ENCODE results near the gene CHCHD5. TPM values are rescaled to one million over a fixed set of nuclear protein-coding genes. Genes with fewer than 3 reads are reported as not detected.

The CHCHD5 gene
- total RNA-seq, 1 experiment from 2014 or later = 56.0 TPM

- no peaks in the 10 kb centered on the region for H3K27me3 ChIP-seq (replicated peaks; ENCODE audit: control insufficient read depth, insufficient read depth, low read length)
- H3K4me3 ChIP-seq (ENCODE audit: low read depth, low read length) = no peak overlapping the region
- no TSS peak for BruUV-seq (replicated peaks)
- H3K9me3 ChIP-seq = no peaks in the 10 kb centered on the region; the same call in 1 of the 2 replicates
- H3K4me1 ChIP-seq = peaks cover 5% of the 10 kb centered on the region
- no peaks in the 10 kb centered on the region for H3K9me3 Mint-ChIP-seq (ENCODE audit: unreplicated experiment)
- no peaks in the 10 kb centered on the region for H3K36me3 Mint-ChIP-seq (ENCODE audit: insufficient read depth, unreplicated experiment)
- no peaks in the 10 kb centered on the region; the same call in 1 of the 2 replicates for H3K36me3 ChIP-seq (ENCODE audit: control insufficient read depth, insufficient read depth, low read length)
- no peak for TF ChIP-seq CTCF (IDR thresholded peaks at IDR 0.05; ENCODE audit: insufficient read depth in 1 of 2, low read depth in 1 of 2, low read length in 1 of 2, severe bottlenecking in 1 of 2, unreplicated experiment in 1 of 2)
- POLR2A ChIA-PET = no interaction called here
- peaks cover 13% of the 10 kb centered on the region for H3K4me1 Mint-ChIP-seq (ENCODE audit: low read depth, unreplicated experiment)
- CTCF ChIA-PET = interaction anchor here (0.7 kb wide), 1 partner anchor 92 kb away, joined by 3 read pairs; no protein-coding TSS in a partner anchor
- intact Hi-C loops (cut with micrococcal nuclease; ENCODE audit: unreplicated experiment) = loop anchor here (5.0 kb wide), 1 partner anchor 532 kb away; no protein-coding TSS in a partner anchor
- H3K27ac Mint-ChIP-seq (ENCODE audit: unreplicated experiment) = no peak overlapping the region
- no peaks in the 10 kb centered on the region for H3K27me3 Mint-ChIP-seq (ENCODE audit: insufficient read depth, unreplicated experiment)
- no peak overlapping the region for H3K4me3 Mint-ChIP-seq (ENCODE audit: unreplicated experiment)
- DNase-seq = no peak
Measured at GRCh38 chr2:112634874-112635157, 50.4 kb downstream of the CHCHD5 start.

DNA sequence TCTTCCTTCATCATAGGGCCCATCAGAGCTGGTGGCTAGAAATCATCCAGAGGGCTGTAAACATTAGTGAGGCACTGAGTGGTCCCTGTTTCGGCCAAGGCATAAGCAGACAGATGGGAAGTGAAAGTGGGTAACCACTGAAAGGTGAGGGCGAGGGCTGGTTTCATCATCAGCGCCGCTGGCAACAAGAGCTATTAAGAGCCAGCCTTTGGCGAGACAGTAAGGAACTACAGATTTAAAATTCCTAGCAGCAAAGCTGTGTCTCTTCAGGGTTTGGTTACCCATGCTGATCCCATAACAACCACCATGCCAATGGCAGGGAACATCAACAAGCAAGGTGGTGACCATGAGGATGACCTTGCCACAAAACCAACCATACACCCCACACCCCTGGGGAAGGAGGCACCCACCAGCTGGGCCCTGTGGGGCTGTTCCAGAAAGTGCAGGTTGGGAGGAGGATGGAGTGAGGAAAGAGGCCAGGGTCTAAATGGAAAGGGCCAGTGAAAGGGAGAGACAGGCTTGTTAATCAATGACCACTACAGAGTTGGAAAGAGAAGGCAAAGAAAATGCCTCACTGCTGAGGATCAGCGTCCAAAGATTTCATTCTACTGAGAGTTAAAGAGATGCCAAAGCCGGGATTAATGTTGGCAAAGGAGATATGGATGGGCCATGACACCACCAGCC, 52.3 kb downstream of the CHCHD5 start:
- no peaks in the 10 kb centered on the region for H3K27me3 Mint-ChIP-seq (ENCODE audit: insufficient read depth, unreplicated experiment)
- TF ChIP-seq CTCF (IDR thresholded peaks at IDR 0.05; ENCODE audit: insufficient read depth in 1 of 2, low read depth in 1 of 2, low read length in 1 of 2, severe bottlenecking in 1 of 2, unreplicated experiment in 1 of 2) = no peak
- H3K9me3 Mint-ChIP-seq (ENCODE audit: unreplicated experiment) = no peaks in the 10 kb centered on the region
- no peaks in the 10 kb centered on the region for H3K36me3 Mint-ChIP-seq (ENCODE audit: insufficient read depth, unreplicated experiment)
- no peaks in the 10 kb centered on the region; the same call in 1 of the 2 replicates for H3K9me3 ChIP-seq
- no peak overlapping the region for H3K27ac Mint-ChIP-seq (ENCODE audit: unreplicated experiment)
- H3K4me1 ChIP-seq = peaks cover 5% of the 10 kb centered on the region; the same call in 1 of the 2 replicates
- no peak overlapping the region for H3K4me3 ChIP-seq (ENCODE audit: low read depth, low read length)
- no peaks in the 10 kb centered on the region for H3K27me3 ChIP-seq (replicated peaks; ENCODE audit: control insufficient read depth, insufficient read depth, low read length)
- ChIA-PET CTCF (no interaction called here), POLR2A (no interaction called here)
- H3K4me3 Mint-ChIP-seq (ENCODE audit: unreplicated experiment) = no peak overlapping the region
- BruUV-seq (replicated peaks) = no TSS peak
- no peaks in the 10 kb centered on the region; the same call in 1 of the 2 replicates for H3K36me3 ChIP-seq (ENCODE audit: control insufficient read depth, insufficient read depth, low read length)
- intact Hi-C loops (cut with micrococcal nuclease; ENCODE audit: unreplicated experiment) = no loop called here
- peaks cover 3% of the 10 kb centered on the region for H3K4me1 Mint-ChIP-seq (ENCODE audit: low read depth, unreplicated experiment)
- DNase-seq = no peak

GRCh38 chr2:112637289-112637660, 52.9 kb downstream of the CHCHD5 start:
- ChIA-PET CTCF (no interaction called here), POLR2A (no interaction called here)
- no peak for DNase-seq
- Histone ChIP-seq H3K27me3 (replicated peaks; ENCODE audit: control insufficient read depth, insufficient read depth, low read length) (no peaks in the 10 kb centered on the region), H3K4me1 (peaks cover 5% of the 10 kb centered on the region; the same call in 1 of the 2 replicates), H3K36me3 (ENCODE audit: control insufficient read depth, insufficient read depth, low read length) (no peaks in the 10 kb centered on the region; the same call in 1 of the 2 replicates), H3K9me3 (no peaks in the 10 kb centered on the region; the same call in 1 of the 2 replicates), H3K4me3 (ENCODE audit: low read depth, low read length) (no peak overlapping the region)
- no peaks in the 10 kb centered on the region for H3K27me3 Mint-ChIP-seq (ENCODE audit: insufficient read depth, unreplicated experiment)
- H3K9me3 Mint-ChIP-seq (ENCODE audit: unreplicated experiment) = no peaks in the 10 kb centered on the region
- H3K36me3 Mint-ChIP-seq (ENCODE audit: insufficient read depth, unreplicated experiment) = no peaks in the 10 kb centered on the region
- BruUV-seq (replicated peaks) = no TSS peak
- no peak overlapping the region for H3K4me3 Mint-ChIP-seq (ENCODE audit: unreplicated experiment)
- intact Hi-C loops (cut with micrococcal nuclease; ENCODE audit: unreplicated experiment) = no loop called here
- no peaks in the 10 kb centered on the region for H3K4me1 Mint-ChIP-seq (ENCODE audit: low read depth, unreplicated experiment)
- no peak for TF ChIP-seq CTCF (IDR thresholded peaks at IDR 0.05; ENCODE audit: insufficient read depth in 1 of 2, low read depth in 1 of 2, low read length in 1 of 2, severe bottlenecking in 1 of 2, unreplicated experiment in 1 of 2)
- no peak overlapping the region for H3K27ac Mint-ChIP-seq (ENCODE audit: unreplicated experiment)

Other genes starting within 250 kb of the CHCHD5 start
- 17.5 and 23.1 TPM in 2 replicates for gene RGPD8, start 151.0 kb upstream of the CHCHD5 start, total RNA-seq (2022)
- 40.8 and 46.9 TPM in 2 replicates for gene TTL, start 102.5 kb upstream of the CHCHD5 start, total RNA-seq (2022)
- 38.3 and 42.2 TPM in 2 replicates for gene POLR1B, start 42.1 kb upstream of the CHCHD5 start, total RNA-seq (2022)
- 91.1 and 102 TPM in 2 replicates for gene SLC20A1, start 61.3 kb downstream of the CHCHD5 start, total RNA-seq (2022)
- gene NT5DC4, start 136.4 kb downstream of the CHCHD5 start, total RNA-seq (2022) = 3.3 and 4.0 TPM in 2 replicates
- gene CKAP2L, start 180.0 kb downstream of the CHCHD5 start, total RNA-seq (2022) = 20.7 and 23.6 TPM in 2 replicates
- gene IL1A, start 199.9 kb downstream of the CHCHD5 start, total RNA-seq (2022) = not detected in 2 replicates

Data from Caco-2 (cell line).